SU-DHL-6 (cell line): ENCODE results near the gene VTI1A.

ENCODE experiments used
- H2AFZ ChIP-seq: fragments of 200-600 bp; sonication (generic); 2 replicates; pipeline ENCODE4 v1.6.1; 2014; ENCODE audit warnings: low read depth, mild to moderate bottlenecking, moderate library complexity, mixed read lengths, antibody characterized with exemption, low read length; ENCODE audit not compliant: severe bottlenecking
- H3F3A ChIP-seq: fragments of 200-600 bp; shearing (Covaris generic); 2 replicates; pipeline ENCODE4 v1.6.0; 2016; ENCODE audit warnings: antibody characterized with exemption, mild to moderate bottlenecking; ENCODE audit not compliant: insufficient read depth
- H3K27ac ChIP-seq: fragments of 200-600 bp; sonication (generic); 2 replicates; pipeline ENCODE4 v1.5.1; 2016; ENCODE audit warnings: low read depth, mild to moderate bottlenecking, low read length, moderate library complexity, mixed read lengths
- H3K27me3 ChIP-seq: fragments of 200-600 bp; sonication (generic), shearing (Covaris generic); 2 replicates; pipeline ENCODE4 v1.6.0; 2014; ENCODE audit warnings: mild to moderate bottlenecking, low read length
- H3K36me3 ChIP-seq: fragments of 200-600 bp; sonication (generic); 2 replicates; pipeline ENCODE4 v1.6.1; 2014; ENCODE audit warnings: mild to moderate bottlenecking, low read length, mixed read lengths
- H3K4me2 ChIP-seq: fragments of 300-600, 200-600 bp; shearing (Covaris generic), sonication (generic); 2 replicates; pipeline ENCODE4 v1.6.0; 2014; ENCODE audit warnings: low read length, low read depth, mild to moderate bottlenecking; ENCODE audit not compliant: poor library complexity, severe bottlenecking
- H3K4me3 ChIP-seq: fragments of 200-600 bp; sonication (generic); 2 replicates; pipeline ENCODE4 v1.5.1; 2014; ENCODE audit warnings: antibody characterized with exemption, low read length, mild to moderate bottlenecking, mixed read lengths; ENCODE audit not compliant: insufficient read depth, poor library complexity, severe bottlenecking
- H3K79me2 ChIP-seq: fragments of 200-600 bp; sonication (generic); 2 replicates; pipeline ENCODE4 v1.6.1; 2014; ENCODE audit warnings: mild to moderate bottlenecking, low read length, moderate library complexity; ENCODE audit not compliant: insufficient read depth
- H3K9ac ChIP-seq: fragments of 200-600 bp; sonication (generic); 2 replicates; pipeline ENCODE4 v1.7.0; 2014; ENCODE audit warnings: mild to moderate bottlenecking, low read length
- H3K9me2 ChIP-seq: fragments of 200-600 bp; sonication (generic); replicated peaks from 2 replicates; pipeline ENCODE4 v1.6.1; 2014; ENCODE audit warnings: low read length; ENCODE audit not compliant: insufficient read depth
- H3K9me3 ChIP-seq: fragments of 200-600 bp; sonication (generic); 2 replicates; pipeline ENCODE4 v1.6.1; 2014; ENCODE audit warnings: low read length, mixed read lengths; ENCODE audit not compliant: insufficient read depth
- H4K20me1 ChIP-seq: fragments of 200-600 bp; sonication (generic); 2 replicates; pipeline ENCODE4 v1.6.1; 2014; ENCODE audit warnings: low read depth, mild to moderate bottlenecking, antibody characterized with exemption, low read length, moderate library complexity, mixed read lengths
- CTCF ChIP-seq: fragments of 200-600 bp; sonication (generic); IDR thresholded peaks from one replicate; pipeline ENCODE4 v1.5.1; 2017; ENCODE audit warnings: antibody characterized with exemption, mild to moderate bottlenecking, low read length, moderate library complexity; ENCODE audit not compliant: insufficient read depth, poor library complexity, severe bottlenecking
- EZH2phosphoT487 ChIP-seq: fragments of 200-600 bp; sonication (generic), shearing (Covaris generic); conservative IDR thresholded peaks from 2 replicates; pipeline ENCODE4 v1.6.1; 2018; ENCODE audit warnings: mild to moderate bottlenecking, antibody characterized with exemption, low read length, moderate library complexity, mixed read lengths

The VTI1A gene

DNA sequence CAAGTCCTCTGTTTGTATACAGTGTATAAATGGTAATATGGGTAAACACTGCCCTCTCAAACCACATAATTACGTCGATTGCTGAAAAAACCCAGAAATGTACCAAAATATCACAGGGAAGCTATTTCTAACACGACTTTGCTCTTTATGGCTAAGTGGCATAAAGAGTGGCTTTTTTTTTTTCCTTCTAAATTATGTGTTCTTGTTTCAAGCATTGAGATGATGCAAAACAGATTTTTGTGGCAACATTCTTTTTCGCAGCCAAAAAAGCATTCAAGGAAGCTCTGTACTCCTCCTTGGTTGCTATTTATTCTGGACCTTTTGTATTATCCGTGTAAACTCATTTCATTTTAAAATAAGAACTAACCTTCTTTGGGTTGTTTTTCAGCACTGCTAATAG lies 138.9 kb downstream of the VTI1A start:
- Histone ChIP-seq H3K4me3 (no peak overlapping the region), H3K79me2 (no peaks in the 10 kb centered on the region), H3K27ac (no peak overlapping the region), H3K9ac (no peak overlapping the region), H3K4me2 (no peak overlapping the region), H3K27me3 (no peaks in the 10 kb centered on the region), H3K9me2 (no peaks in the 10 kb centered on the region), H4K20me1 (no peaks in the 10 kb centered on the region), H3K9me3 (no peaks in the 10 kb centered on the region), H2AFZ (no peak overlapping the region), H3F3A (no peaks in the 10 kb centered on the region), H3K36me3 (no peaks in the 10 kb centered on the region)
- no peak for TF ChIP-seq CTCF
- TF ChIP-seq EZH2phosphoT487 = no peak

DNA sequence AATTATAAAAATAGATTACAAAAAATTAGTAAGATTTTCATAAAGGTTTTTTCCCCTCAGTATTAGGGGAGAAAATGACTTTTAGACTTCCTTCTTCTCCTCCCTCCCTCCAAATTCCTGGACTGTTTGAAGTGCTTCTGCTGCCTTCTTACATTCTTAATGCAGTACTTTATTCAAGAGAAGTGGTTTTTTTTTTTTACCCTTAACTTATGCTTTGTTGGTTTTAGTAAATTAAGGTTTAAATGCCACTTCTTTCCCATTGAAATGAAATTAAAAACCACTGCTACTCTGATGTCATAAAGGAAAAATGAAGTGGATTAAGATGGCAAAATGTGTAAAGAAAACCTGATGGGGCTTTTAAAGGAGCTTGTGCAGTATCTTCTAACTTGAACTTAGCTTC lies 140.7 kb downstream of the VTI1A start:
- Histone ChIP-seq H3K4me2 (no peak overlapping the region), H3K27ac (no peak overlapping the region)
- TF ChIP-seq EZH2phosphoT487 = no peak
- TF ChIP-seq CTCF = no peak

GRCh38 chr10:112588225-112588990 lies 141.4 kb downstream of the VTI1A start:
- Histone ChIP-seq H3K4me3 (no peak overlapping the region), H2AFZ (no peak overlapping the region), H3F3A (no peaks in the 10 kb centered on the region), H3K27me3 (no peaks in the 10 kb centered on the region), H3K9me2 (no peaks in the 10 kb centered on the region), H3K79me2 (no peaks in the 10 kb centered on the region), H3K9ac (no peak overlapping the region), H3K27ac (no peak overlapping the region), H3K4me2 (no peak overlapping the region), H4K20me1 (no peaks in the 10 kb centered on the region), H3K9me3 (no peaks in the 10 kb centered on the region), H3K36me3 (no peaks in the 10 kb centered on the region)
- no peak for TF ChIP-seq EZH2phosphoT487
- TF ChIP-seq CTCF = no peak

More for the DNA sequence above, 140.7 kb downstream of the VTI1A start:
- no peaks in the 10 kb centered on the region for H3K36me3 ChIP-seq
- H3K79me2 ChIP-seq = no peaks in the 10 kb centered on the region
- no peaks in the 10 kb centered on the region for H3K9me2 ChIP-seq
- H3K9ac ChIP-seq = no peak overlapping the region
- no peaks in the 10 kb centered on the region for H4K20me1 ChIP-seq
- H2AFZ ChIP-seq = no peak overlapping the region
- no peaks in the 10 kb centered on the region for H3K27me3 ChIP-seq
- H3K4me3 ChIP-seq = no peak overlapping the region
- no peaks in the 10 kb centered on the region for H3F3A ChIP-seq
- H3K9me3 ChIP-seq = no peaks in the 10 kb centered on the region
